ENCODE results near the gene ACR.
"Not testable (repeated sequence)": the region's sequence is repeated elsewhere in the genome, so short reads cannot be mapped to it uniquely, and the experiment has no call there.

The ACR gene

DNA sequence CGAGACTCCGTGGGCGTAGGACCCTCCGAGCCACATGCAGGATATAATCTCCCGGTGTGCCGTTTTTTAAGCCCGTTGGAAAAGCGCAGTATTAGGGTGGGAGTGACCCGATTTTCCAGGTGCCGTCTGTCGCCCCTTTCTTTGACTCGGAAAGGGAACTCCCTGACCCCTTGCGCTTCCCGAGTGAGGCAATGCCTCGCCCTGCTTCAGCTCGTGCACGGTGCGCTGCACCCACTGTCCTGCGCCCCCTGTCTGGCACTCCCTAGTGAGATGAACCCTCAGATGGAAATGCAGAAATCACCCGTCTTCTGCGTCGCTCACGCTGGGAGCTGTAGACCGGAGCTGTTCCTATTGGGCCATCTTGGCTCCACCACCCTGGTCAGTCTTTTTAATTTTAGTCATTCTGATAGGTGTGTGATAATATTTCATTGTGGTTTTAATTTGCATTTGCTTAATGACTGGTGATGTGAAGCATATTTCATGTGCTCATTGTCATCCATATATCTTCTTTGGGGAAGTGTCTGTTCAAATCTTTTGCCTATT lies 19.0 kb downstream of the ACR start:
- H3K4me2 ChIP-seq (ENCODE audit: low read length) = peak overlapping the region; percentile 53
- H3K23ac ChIP-seq (ENCODE audit: low read length); H2AK5ac ChIP-seq (ENCODE audit: low read length); H3K27me3 ChIP-seq (ENCODE audit: insufficient read depth, low read length); H2BK12ac ChIP-seq (ENCODE audit: low read length); H2BK120ac ChIP-seq (ENCODE audit: insufficient read depth, low read length, poor library complexity); H3K27ac ChIP-seq (ENCODE audit: low read depth, low read length); H4K12ac ChIP-seq (ENCODE audit: low read depth, low read length); H3K36me3 ChIP-seq (ENCODE audit: control insufficient read depth in 1 of 2, insufficient read depth in 2 of 2, low read length in 2 of 2); DNase-seq; H3K9ac ChIP-seq (ENCODE audit: low read length); H2BK5ac ChIP-seq (ENCODE audit: low read depth, low read length, poor library complexity); H4K91ac ChIP-seq (ENCODE audit: low read depth, low read length); H3K9me3 ChIP-seq (ENCODE audit: insufficient read depth, low read depth, low read length); H3K18ac ChIP-seq (ENCODE audit: low read length); H3K4ac ChIP-seq (ENCODE audit: low read depth, low read length); H3K4me1 ChIP-seq (ENCODE audit: control insufficient read depth in 1 of 2, insufficient read depth in 2 of 2, low read length in 2 of 2); H3K79me2 ChIP-seq (ENCODE audit: control insufficient read depth, insufficient read depth, low read length, poor library complexity); H3K79me1 ChIP-seq (ENCODE audit: low read length): not testable (repeated sequence)
- H3K4me3 ChIP-seq (ENCODE audit: low read depth, low read length) = peak overlapping the region; percentile 66
- WGBS (ENCODE audit: extremely low coverage, insufficient coverage, insufficient read length) = no CpG with 5 or more reads among the region's 24 CpGs
- H4K8ac ChIP-seq (ENCODE audit: low read depth, low read length) = peak overlapping the region; percentile 73
- peak overlapping the region; percentile 40 for H3K14ac ChIP-seq (ENCODE audit: low read length)
- peak overlapping the region; percentile 79 for H2AFZ ChIP-seq (ENCODE audit: insufficient read depth, low read length, poor library complexity)

- peak in 1 of 2 donors; percentile 21 for DNase-seq
- not testable (repeated sequence) for H3K27me3 ChIP-seq (ENCODE audit: insufficient read depth, low read length); H3K4me3 ChIP-seq (ENCODE audit: low read depth, low read length); H2AK5ac ChIP-seq (ENCODE audit: low read length); H2AFZ ChIP-seq (ENCODE audit: insufficient read depth, low read length, poor library complexity); H4K12ac ChIP-seq (ENCODE audit: low read depth, low read length); H3K36me3 ChIP-seq (ENCODE audit: control insufficient read depth in 1 of 2, insufficient read depth in 2 of 2, low read length in 2 of 2); H3K23ac ChIP-seq (ENCODE audit: low read length); H3K4ac ChIP-seq (ENCODE audit: low read depth, low read length); H3K79me2 ChIP-seq (ENCODE audit: control insufficient read depth, insufficient read depth, low read length, poor library complexity); H3K14ac ChIP-seq (ENCODE audit: low read length); H2BK5ac ChIP-seq (ENCODE audit: low read depth, low read length, poor library complexity); H3K4me2 ChIP-seq (ENCODE audit: low read length); H4K8ac ChIP-seq (ENCODE audit: low read depth, low read length); H2BK120ac ChIP-seq (ENCODE audit: insufficient read depth, low read length, poor library complexity); H4K91ac ChIP-seq (ENCODE audit: low read depth, low read length); H3K9me3 ChIP-seq (ENCODE audit: insufficient read depth, low read depth, low read length); H3K4me1 ChIP-seq (ENCODE audit: control insufficient read depth in 1 of 2, insufficient read depth in 2 of 2, low read length in 2 of 2); H3K27ac ChIP-seq (ENCODE audit: low read depth, low read length); H3K79me1 ChIP-seq (ENCODE audit: low read length); H2BK12ac ChIP-seq (ENCODE audit: low read length); H3K18ac ChIP-seq (ENCODE audit: low read length); H3K9ac ChIP-seq (ENCODE audit: low read length)
- no CpG with 5 or more reads among the region's 10 CpGs for WGBS (ENCODE audit: extremely low coverage, insufficient coverage, insufficient read length)
Observed at GRCh38 chr22:50759597-50760341, 21.8 kb downstream of the ACR start.

DNA sequence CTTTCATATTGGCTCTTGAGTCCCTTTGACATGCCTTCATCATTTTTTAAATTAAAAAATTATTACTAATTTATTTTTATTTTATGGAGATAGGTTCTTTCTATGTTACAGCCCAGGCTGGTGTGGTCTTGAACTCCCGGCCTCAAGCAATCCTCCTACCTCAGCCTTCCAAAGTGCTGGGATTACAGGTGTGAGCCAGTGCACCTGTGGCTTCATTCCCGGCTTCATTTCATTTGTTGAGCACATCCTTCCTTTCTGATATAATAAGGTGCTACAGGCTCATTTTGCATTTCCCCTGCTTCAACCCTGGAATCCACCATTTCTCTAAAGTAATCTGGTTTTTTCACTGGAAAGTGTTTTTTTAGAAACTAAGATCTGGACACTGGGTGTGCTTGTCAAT lies 23.8 kb downstream of the ACR start:
- H2BK12ac ChIP-seq (ENCODE audit: low read length); H3K4me3 ChIP-seq (ENCODE audit: low read depth, low read length); H2AFZ ChIP-seq (ENCODE audit: insufficient read depth, low read length, poor library complexity); H3K27ac ChIP-seq (ENCODE audit: low read depth, low read length); H3K27me3 ChIP-seq (ENCODE audit: insufficient read depth, low read length); H3K4me1 ChIP-seq (ENCODE audit: control insufficient read depth in 1 of 2, insufficient read depth in 2 of 2, low read length in 2 of 2); H2BK5ac ChIP-seq (ENCODE audit: low read depth, low read length, poor library complexity); H3K18ac ChIP-seq (ENCODE audit: low read length); H3K4me2 ChIP-seq (ENCODE audit: low read length); H4K91ac ChIP-seq (ENCODE audit: low read depth, low read length); H3K4ac ChIP-seq (ENCODE audit: low read depth, low read length); DNase-seq; H3K14ac ChIP-seq (ENCODE audit: low read length); H3K79me2 ChIP-seq (ENCODE audit: control insufficient read depth, insufficient read depth, low read length, poor library complexity); H3K9me3 ChIP-seq (ENCODE audit: insufficient read depth, low read depth, low read length); H3K9ac ChIP-seq (ENCODE audit: low read length); H2AK5ac ChIP-seq (ENCODE audit: low read length); H4K8ac ChIP-seq (ENCODE audit: low read depth, low read length); H4K12ac ChIP-seq (ENCODE audit: low read depth, low read length); H3K36me3 ChIP-seq (ENCODE audit: control insufficient read depth in 1 of 2, insufficient read depth in 2 of 2, low read length in 2 of 2); H2BK120ac ChIP-seq (ENCODE audit: insufficient read depth, low read length, poor library complexity); H3K23ac ChIP-seq (ENCODE audit: low read length); H3K79me1 ChIP-seq (ENCODE audit: low read length): not testable (repeated sequence)
- no CpG with 5 or more reads among the region's 2 CpGs for WGBS (ENCODE audit: extremely low coverage, insufficient coverage, insufficient read length)

DNA sequence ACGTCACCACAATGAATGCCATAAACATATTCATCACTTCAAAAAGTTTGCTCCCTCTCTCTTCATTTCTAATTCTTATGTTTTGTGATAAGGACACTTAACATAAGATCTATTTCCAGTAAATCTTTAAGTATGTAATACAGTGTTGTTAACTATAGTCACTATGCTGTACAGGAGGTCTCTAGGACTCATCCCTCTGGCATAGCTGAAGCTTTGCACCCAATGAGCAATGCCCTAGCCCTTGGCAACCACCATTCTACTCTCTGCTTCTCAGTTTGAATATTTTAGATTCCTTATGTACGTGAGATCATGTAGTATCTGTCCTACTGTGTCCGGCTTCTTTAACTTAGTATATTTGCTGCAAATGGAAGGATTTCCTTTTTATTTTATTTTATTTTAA lies 26.3 kb downstream of the ACR start:
- not testable (repeated sequence) for H3K79me2 ChIP-seq (ENCODE audit: control insufficient read depth, insufficient read depth, low read length, poor library complexity); H3K36me3 ChIP-seq (ENCODE audit: control insufficient read depth in 1 of 2, insufficient read depth in 2 of 2, low read length in 2 of 2); H3K9ac ChIP-seq (ENCODE audit: low read length); DNase-seq; H3K23ac ChIP-seq (ENCODE audit: low read length); H3K4ac ChIP-seq (ENCODE audit: low read depth, low read length); H3K27me3 ChIP-seq (ENCODE audit: insufficient read depth, low read length); H3K4me2 ChIP-seq (ENCODE audit: low read length); H3K14ac ChIP-seq (ENCODE audit: low read length); H2BK12ac ChIP-seq (ENCODE audit: low read length); H2AK5ac ChIP-seq (ENCODE audit: low read length); H2AFZ ChIP-seq (ENCODE audit: insufficient read depth, low read length, poor library complexity); H4K91ac ChIP-seq (ENCODE audit: low read depth, low read length); H3K18ac ChIP-seq (ENCODE audit: low read length); H4K8ac ChIP-seq (ENCODE audit: low read depth, low read length); H3K4me3 ChIP-seq (ENCODE audit: low read depth, low read length); H3K4me1 ChIP-seq (ENCODE audit: control insufficient read depth in 1 of 2, insufficient read depth in 2 of 2, low read length in 2 of 2); H4K12ac ChIP-seq (ENCODE audit: low read depth, low read length); H3K27ac ChIP-seq (ENCODE audit: low read depth, low read length); H3K9me3 ChIP-seq (ENCODE audit: insufficient read depth, low read depth, low read length); H3K79me1 ChIP-seq (ENCODE audit: low read length); H2BK5ac ChIP-seq (ENCODE audit: low read depth, low read length, poor library complexity); H2BK120ac ChIP-seq (ENCODE audit: insufficient read depth, low read length, poor library complexity)
- WGBS (ENCODE audit: extremely low coverage, insufficient coverage, insufficient read length) = no CpG with 5 or more reads among the region's 3 CpGs
